HepG2 (cell line): ENCODE measurements around the gene CYB5B. TPM values are rescaled to one million over a fixed set of nuclear protein-coding genes. Genes with fewer than 3 reads are reported as not detected.

Experiments used
- ARID2 ChIP-seq: sonication (generic); formaldehyde crosslinking; IDR thresholded peaks from 2 replicates; pipeline ENCODE4 v1.8.1; 2022; ENCODE audit warnings: mild to moderate bottlenecking, missing genetic modification reagents, borderline replicate concordance
- EEA1 ChIP-seq: sonication (generic); formaldehyde crosslinking; IDR thresholded peaks from 2 replicates; pipeline ENCODE4 v1.5.1; 2020; ENCODE audit warnings: mild to moderate bottlenecking, missing genetic modification reagents, borderline replicate concordance
- ELF3 ChIP-seq: IDR thresholded peaks from 2 replicates; pipeline ENCODE4 v1.6.1; 2016; ENCODE audit warnings: missing genetic modification reagents, missing compliant biosample characterization
- ESRRA ChIP-seq: sonication (generic); formaldehyde crosslinking; IDR thresholded peaks from 2 replicates; pipeline ENCODE4 v1.5.1; 2020; ENCODE audit warnings: mild to moderate bottlenecking, low read depth, missing genetic modification reagents
- NFKB2 ChIP-seq: sonication (generic); formaldehyde crosslinking; IDR thresholded peaks from 2 replicates; pipeline ENCODE4 v1.4.0; 2020; ENCODE audit warnings: missing genetic modification reagents, borderline replicate concordance
- PHF5A ChIP-seq: IDR thresholded peaks from one replicate; pipeline ENCODE4 v1.6.1; 2018; ENCODE audit warnings: low read depth, missing genetic modification reagents; ENCODE audit not compliant: unreplicated experiment
- POGZ ChIP-seq: sonication (generic); formaldehyde crosslinking; IDR thresholded peaks from 2 replicates; pipeline ENCODE4 v1.4.0; 2020; ENCODE audit warnings: mild to moderate bottlenecking, missing genetic modification reagents
- SOX13 ChIP-seq, 3 experiments: fragments of 450-650 bp in 1 of 3; sonication (generic) in 1 of 3; formaldehyde crosslinking in 1 of 3; IDR thresholded peaks in 2 of 3; conservative IDR thresholded peaks in 1 of 3; 2 replicates each; pipeline versions ENCODE4 v1.5.0 to v1.6.1; 2016 to 2020; ENCODE audit warnings: antibody characterized with exemption in 1 of 3, mild to moderate bottlenecking in 1 of 3, missing compliant biosample characterization in 1 of 3, missing genetic modification reagents in 1 of 3, moderate library complexity in 1 of 3
- SOX6 ChIP-seq, 2 experiments: fragments of 450-650 bp in 1 of 2; sonication (generic) in 1 of 2; formaldehyde crosslinking in 1 of 2; IDR thresholded peaks; 2 replicates each; pipeline versions ENCODE4 v1.4.0 to v1.6.1; 2017 to 2020; ENCODE audit warnings: antibody characterized with exemption in 1 of 2, mild to moderate bottlenecking in 1 of 2, missing genetic modification reagents in 1 of 2
- ZBTB34 ChIP-seq: sonication (generic); formaldehyde crosslinking; IDR thresholded peaks from 2 replicates; pipeline ENCODE4 v1.8.0; 2022; ENCODE audit warnings: mild to moderate bottlenecking, missing genetic modification reagents
- ZNF780A ChIP-seq: sonication (generic); formaldehyde crosslinking; IDR thresholded peaks from 2 replicates; pipeline ENCODE4 v1.8.0; 2022; ENCODE audit warnings: mild to moderate bottlenecking, missing genetic modification reagents, moderate library complexity
- ZSCAN30 ChIP-seq: sonication (generic); formaldehyde crosslinking; IDR thresholded peaks from 2 replicates; pipeline ENCODE4 v1.5.0; 2020; ENCODE audit warnings: mild to moderate bottlenecking, missing genetic modification reagents
- polyA plus RNA-seq, 8 experiments: library from polyadenylated mRNA; depleted of rRNA in 3 of 8; stranded (reverse) in 7 of 8; unstranded in 1 of 8; fragments of >200 nt; fragmentation: Illumina TruSeq in 4 of 8; extraction: Trizol in 4 of 8; gene quantifications; 2 replicates each; pipeline versions ENCODE4 v1.2.1 to v1.2.3, GENCODE V29; 2011 to 2016; ENCODE audit warnings: low read depth in 4 of 8, missing spikeins in 1 of 8, mixed read lengths in 1 of 8; ENCODE audit not compliant: insufficient read depth in 1 of 8
- total RNA-seq, 5 experiments: library from RNA; depleted of rRNA; stranded (reverse); fragments of >200 nt; fragmentation: Illumina TruSeq; extraction: Trizol; gene quantifications; 2 replicates each; pipeline ENCODE4 v1.2.3, GENCODE V29; 2016; ENCODE audit warnings: low read depth in 1 of 5
- TF ChIP-seq, protein P1 (sequence below), 2 experiments: sonication (generic) in 1 of 2; formaldehyde crosslinking in 1 of 2; IDR thresholded peaks; 2 replicates each; pipeline versions ENCODE4 v1.4.0 to v1.6.1; 2016 to 2020; ENCODE audit warnings: borderline replicate concordance in 1 of 2, low read depth in 1 of 2, mild to moderate bottlenecking in 1 of 2, missing genetic modification reagents in 1 of 2
- TF ChIP-seq, protein P2 (sequence below): sonication (generic); formaldehyde crosslinking; IDR thresholded peaks from 2 replicates; pipeline ENCODE4 v1.8.0; 2022; ENCODE audit warnings: missing genetic modification reagents, mild to moderate bottlenecking, borderline replicate concordance
- TF ChIP-seq, protein P3 (sequence below): sonication (generic); formaldehyde crosslinking; IDR thresholded peaks from 2 replicates; pipeline ENCODE4 v1.4.0; 2020; ENCODE audit warnings: mild to moderate bottlenecking, missing genetic modification reagents

CYB5B gene
- total and polyA plus RNA-seq, 2 of the 13 experiments (the other 11 are each of a cell fraction or from before 2014, with no cell fraction given), result 234 to 432 TPM

DNA sequence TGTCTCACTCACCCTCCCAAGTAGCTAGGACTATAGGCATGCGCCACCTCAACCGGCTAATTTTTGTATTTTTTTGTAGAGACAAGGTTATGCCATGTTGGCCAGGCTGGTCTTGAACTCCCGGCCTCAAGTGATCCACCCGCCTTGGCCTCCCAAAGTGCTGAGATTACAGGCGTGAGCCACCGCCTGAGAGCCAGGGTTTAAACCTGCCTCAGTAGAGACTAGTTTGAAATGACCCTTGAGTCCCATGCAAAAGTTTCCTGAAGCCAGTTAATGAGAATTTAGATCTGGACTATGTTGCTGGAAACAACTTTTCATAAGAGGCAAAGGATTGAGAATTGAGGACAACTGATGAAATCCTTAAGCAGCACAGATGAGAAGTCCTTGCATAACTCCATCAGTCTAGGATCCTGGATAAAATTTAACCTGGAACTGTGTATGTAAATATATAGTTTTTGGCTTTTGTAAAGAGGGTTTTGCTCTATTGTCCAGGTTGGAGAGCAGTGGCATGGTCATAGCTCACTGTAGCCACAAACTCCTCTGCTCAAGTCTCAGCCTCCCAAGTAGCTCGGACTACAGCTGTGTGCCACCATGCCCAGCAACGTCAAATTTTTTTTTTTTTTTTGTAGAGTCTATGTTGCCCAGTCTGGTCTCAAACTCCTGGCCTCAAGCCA, 43.2 kb downstream of the CYB5B start (continued):
- TF ChIP-seq, protein P1, sequence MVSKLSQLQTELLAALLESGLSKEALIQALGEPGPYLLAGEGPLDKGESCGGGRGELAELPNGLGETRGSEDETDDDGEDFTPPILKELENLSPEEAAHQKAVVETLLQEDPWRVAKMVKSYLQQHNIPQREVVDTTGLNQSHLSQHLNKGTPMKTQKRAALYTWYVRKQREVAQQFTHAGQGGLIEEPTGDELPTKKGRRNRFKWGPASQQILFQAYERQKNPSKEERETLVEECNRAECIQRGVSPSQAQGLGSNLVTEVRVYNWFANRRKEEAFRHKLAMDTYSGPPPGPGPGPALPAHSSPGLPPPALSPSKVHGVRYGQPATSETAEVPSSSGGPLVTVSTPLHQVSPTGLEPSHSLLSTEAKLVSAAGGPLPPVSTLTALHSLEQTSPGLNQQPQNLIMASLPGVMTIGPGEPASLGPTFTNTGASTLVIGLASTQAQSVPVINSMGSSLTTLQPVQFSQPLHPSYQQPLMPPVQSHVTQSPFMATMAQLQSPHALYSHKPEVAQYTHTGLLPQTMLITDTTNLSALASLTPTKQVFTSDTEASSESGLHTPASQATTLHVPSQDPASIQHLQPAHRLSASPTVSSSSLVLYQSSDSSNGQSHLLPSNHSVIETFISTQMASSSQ (IDR thresholded peaks at IDR 0.05; ENCODE audit: low read depth), result peak; percentile 85
- TF ChIP-seq, protein P1 (CRISPR knock-in tag; IDR thresholded peaks at IDR 0.05; ENCODE audit: borderline replicate concordance), result peak; percentile 86; the same call in 1 of the 2 replicates
- TF ChIP-seq ZSCAN30 (CRISPR knock-in tag), result no peak
- no peak for TF ChIP-seq ZNF780A
- peak; percentile 39; the same call in 1 of the 2 replicates for TF ChIP-seq ELF3
- TF ChIP-seq EEA1 (CRISPR knock-in tag), result no peak
- no peak for TF ChIP-seq SOX13 (IDR thresholded peaks at IDR 0.05)
- TF ChIP-seq SOX13 (CRISPR knock-in tag; conservative IDR thresholded peaks at IDR 0.05 in 1 of 2, IDR thresholded peaks at IDR 0.05 in 1 of 2), result peak in 1 of 2 experiments; percentile 85; a peak in 2 of 4 replicates
- peak; percentile 28 for TF ChIP-seq PHF5A (CRISPR knock-in tag)
- TF ChIP-seq ARID2 (CRISPR knock-in tag), result no peak
- peak; percentile 41; the same call in 1 of the 2 replicates for TF ChIP-seq POGZ (CRISPR knock-in tag)
- TF ChIP-seq, protein P2, sequence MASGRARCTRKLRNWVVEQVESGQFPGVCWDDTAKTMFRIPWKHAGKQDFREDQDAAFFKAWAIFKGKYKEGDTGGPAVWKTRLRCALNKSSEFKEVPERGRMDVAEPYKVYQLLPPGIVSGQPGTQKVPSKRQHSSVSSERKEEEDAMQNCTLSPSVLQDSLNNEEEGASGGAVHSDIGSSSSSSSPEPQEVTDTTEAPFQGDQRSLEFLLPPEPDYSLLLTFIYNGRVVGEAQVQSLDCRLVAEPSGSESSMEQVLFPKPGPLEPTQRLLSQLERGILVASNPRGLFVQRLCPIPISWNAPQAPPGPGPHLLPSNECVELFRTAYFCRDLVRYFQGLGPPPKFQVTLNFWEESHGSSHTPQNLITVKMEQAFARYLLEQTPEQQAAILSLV (CRISPR knock-in tag), result 0 out of 2 replicates have a peak, but pooled peaks have one; percentile 18
- TF ChIP-seq ESRRA (CRISPR knock-in tag), result no peak
- TF ChIP-seq SOX6 (IDR thresholded peaks at IDR 0.05), result no peak
- peak; percentile 80 for TF ChIP-seq SOX6 (CRISPR knock-in tag; IDR thresholded peaks at IDR 0.05)
- no peak for TF ChIP-seq NFKB2 (CRISPR knock-in tag)
- 0 out of 2 replicates have a peak, but pooled peaks have one; percentile 35 for TF ChIP-seq ZBTB34 (CRISPR knock-in tag)
- TF ChIP-seq, protein P3, sequence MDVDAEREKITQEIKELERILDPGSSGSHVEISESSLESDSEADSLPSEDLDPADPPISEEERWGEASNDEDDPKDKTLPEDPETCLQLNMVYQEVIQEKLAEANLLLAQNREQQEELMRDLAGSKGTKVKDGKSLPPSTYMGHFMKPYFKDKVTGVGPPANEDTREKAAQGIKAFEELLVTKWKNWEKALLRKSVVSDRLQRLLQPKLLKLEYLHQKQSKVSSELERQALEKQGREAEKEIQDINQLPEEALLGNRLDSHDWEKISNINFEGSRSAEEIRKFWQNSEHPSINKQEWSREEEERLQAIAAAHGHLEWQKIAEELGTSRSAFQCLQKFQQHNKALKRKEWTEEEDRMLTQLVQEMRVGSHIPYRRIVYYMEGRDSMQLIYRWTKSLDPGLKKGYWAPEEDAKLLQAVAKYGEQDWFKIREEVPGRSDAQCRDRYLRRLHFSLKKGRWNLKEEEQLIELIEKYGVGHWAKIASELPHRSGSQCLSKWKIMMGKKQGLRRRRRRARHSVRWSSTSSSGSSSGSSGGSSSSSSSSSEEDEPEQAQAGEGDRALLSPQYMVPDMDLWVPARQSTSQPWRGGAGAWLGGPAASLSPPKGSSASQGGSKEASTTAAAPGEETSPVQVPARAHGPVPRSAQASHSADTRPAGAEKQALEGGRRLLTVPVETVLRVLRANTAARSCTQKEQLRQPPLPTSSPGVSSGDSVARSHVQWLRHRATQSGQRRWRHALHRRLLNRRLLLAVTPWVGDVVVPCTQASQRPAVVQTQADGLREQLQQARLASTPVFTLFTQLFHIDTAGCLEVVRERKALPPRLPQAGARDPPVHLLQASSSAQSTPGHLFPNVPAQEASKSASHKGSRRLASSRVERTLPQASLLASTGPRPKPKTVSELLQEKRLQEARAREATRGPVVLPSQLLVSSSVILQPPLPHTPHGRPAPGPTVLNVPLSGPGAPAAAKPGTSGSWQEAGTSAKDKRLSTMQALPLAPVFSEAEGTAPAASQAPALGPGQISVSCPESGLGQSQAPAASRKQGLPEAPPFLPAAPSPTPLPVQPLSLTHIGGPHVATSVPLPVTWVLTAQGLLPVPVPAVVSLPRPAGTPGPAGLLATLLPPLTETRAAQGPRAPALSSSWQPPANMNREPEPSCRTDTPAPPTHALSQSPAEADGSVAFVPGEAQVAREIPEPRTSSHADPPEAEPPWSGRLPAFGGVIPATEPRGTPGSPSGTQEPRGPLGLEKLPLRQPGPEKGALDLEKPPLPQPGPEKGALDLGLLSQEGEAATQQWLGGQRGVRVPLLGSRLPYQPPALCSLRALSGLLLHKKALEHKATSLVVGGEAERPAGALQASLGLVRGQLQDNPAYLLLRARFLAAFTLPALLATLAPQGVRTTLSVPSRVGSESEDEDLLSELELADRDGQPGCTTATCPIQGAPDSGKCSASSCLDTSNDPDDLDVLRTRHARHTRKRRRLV (CRISPR knock-in tag), result no peak
